ENCODE data around the gene CCND2.

Gene CCND2

GRCh38 chr12:4228122-4228580 is 45.4 kb upstream of the CCND2 start:
- no peak overlapping the region for H3K4ac ChIP-seq (ENCODE audit: low read depth, low read length)
- peaks cover 2% of the 10 kb centered on the region for H3K79me2 ChIP-seq (ENCODE audit: control insufficient read depth, insufficient read depth, low read length, poor library complexity)
- WGBS (ENCODE audit: extremely low coverage, insufficient coverage, insufficient read length), result no CpG with 5 or more reads among the region's 18 CpGs
- H2AK5ac ChIP-seq (ENCODE audit: low read length), result no peak overlapping the region
- no peak overlapping the region for H3K27ac ChIP-seq (ENCODE audit: low read depth, low read length)
- no peak overlapping the region for H4K12ac ChIP-seq (ENCODE audit: low read depth, low read length)
- H4K8ac ChIP-seq (ENCODE audit: low read depth, low read length), result no peak overlapping the region
- H3K4me2 ChIP-seq (ENCODE audit: low read length), result peak overlapping the region; percentile 3
- no peak overlapping the region for H3K23ac ChIP-seq (ENCODE audit: low read length)
- no peak overlapping the region for H3K18ac ChIP-seq (ENCODE audit: low read length)
- DNase-seq, result no peak
- H3K14ac ChIP-seq (ENCODE audit: low read length), result no peak overlapping the region
- H3K27me3 ChIP-seq (ENCODE audit: insufficient read depth, low read length), result no peaks in the 10 kb centered on the region
- H2BK5ac ChIP-seq (ENCODE audit: low read depth, low read length, poor library complexity), result no peak overlapping the region
- H2BK120ac ChIP-seq (ENCODE audit: insufficient read depth, low read length, poor library complexity), result no peak overlapping the region
- no peak overlapping the region for H3K4me3 ChIP-seq (ENCODE audit: low read depth, low read length)
- no peak overlapping the region for H2BK12ac ChIP-seq (ENCODE audit: low read length)
- peaks cover 0 to 1% of the 10 kb centered on the region in 2 experiments for H3K4me1 ChIP-seq (ENCODE audit: control insufficient read depth in 1 of 2, insufficient read depth in 2 of 2, low read length in 2 of 2)
- H3K79me1 ChIP-seq (ENCODE audit: low read length), result no peaks in the 10 kb centered on the region
- no peaks in the 10 kb centered on the region for H3K9me3 ChIP-seq (ENCODE audit: insufficient read depth, low read depth, low read length)
- no peak overlapping the region for H4K91ac ChIP-seq (ENCODE audit: low read depth, low read length)
- H3K36me3 ChIP-seq (ENCODE audit: control insufficient read depth in 1 of 2, insufficient read depth in 2 of 2, low read length in 2 of 2), result no peaks in the 10 kb centered on the region
- H2AFZ ChIP-seq (ENCODE audit: insufficient read depth, low read length, poor library complexity), result no peak overlapping the region
- H3K9ac ChIP-seq (ENCODE audit: low read length), result no peak overlapping the region

GRCh38 chr12:4230526-4230925 is 43.0 kb upstream of the CCND2 start:
- H3K9ac ChIP-seq (ENCODE audit: low read length), result no peak overlapping the region
- H3K4me3 ChIP-seq (ENCODE audit: low read depth, low read length), result no peak overlapping the region
- no peak overlapping the region for H2BK5ac ChIP-seq (ENCODE audit: low read depth, low read length, poor library complexity)
- H3K27ac ChIP-seq (ENCODE audit: low read depth, low read length), result no peak overlapping the region
- no peak overlapping the region for H3K4ac ChIP-seq (ENCODE audit: low read depth, low read length)
- no peak for DNase-seq
- no peaks in the 10 kb centered on the region for H3K36me3 ChIP-seq (ENCODE audit: control insufficient read depth in 1 of 2, insufficient read depth in 2 of 2, low read length in 2 of 2)
- no peaks in the 10 kb centered on the region for H3K4me1 ChIP-seq (ENCODE audit: control insufficient read depth in 1 of 2, insufficient read depth in 2 of 2, low read length in 2 of 2)
- H4K91ac ChIP-seq (ENCODE audit: low read depth, low read length), result no peak overlapping the region
- no peak overlapping the region for H3K23ac ChIP-seq (ENCODE audit: low read length)
- no peak overlapping the region for H3K14ac ChIP-seq (ENCODE audit: low read length)
- no peak overlapping the region for H2BK12ac ChIP-seq (ENCODE audit: low read length)
- no peak overlapping the region for H4K12ac ChIP-seq (ENCODE audit: low read depth, low read length)
- H2AFZ ChIP-seq (ENCODE audit: insufficient read depth, low read length, poor library complexity), result no peak overlapping the region
- H2BK120ac ChIP-seq (ENCODE audit: insufficient read depth, low read length, poor library complexity), result no peak overlapping the region
- H3K27me3 ChIP-seq (ENCODE audit: insufficient read depth, low read length), result no peaks in the 10 kb centered on the region
- peaks cover 2% of the 10 kb centered on the region for H3K79me2 ChIP-seq (ENCODE audit: control insufficient read depth, insufficient read depth, low read length, poor library complexity)
- H4K8ac ChIP-seq (ENCODE audit: low read depth, low read length), result no peak overlapping the region
- WGBS (ENCODE audit: extremely low coverage, insufficient coverage, insufficient read length), result no CpG with 5 or more reads among the region's 6 CpGs
- H3K9me3 ChIP-seq (ENCODE audit: insufficient read depth, low read depth, low read length), result no peaks in the 10 kb centered on the region
- no peak overlapping the region for H3K18ac ChIP-seq (ENCODE audit: low read length)
- no peak overlapping the region for H3K4me2 ChIP-seq (ENCODE audit: low read length)
- H3K79me1 ChIP-seq (ENCODE audit: low read length), result no peaks in the 10 kb centered on the region
- H2AK5ac ChIP-seq (ENCODE audit: low read length), result no peak overlapping the region

GRCh38 chr12:4238577-4238976 is 35.0 kb upstream of the CCND2 start:
- Histone ChIP-seq H3K9ac (ENCODE audit: low read length) (no peak overlapping the region), H4K12ac (ENCODE audit: low read depth, low read length) (no peak overlapping the region), H3K4me3 (ENCODE audit: low read depth, low read length) (no peak overlapping the region), H2BK5ac (ENCODE audit: low read depth, low read length, poor library complexity) (no peak overlapping the region), H2AK5ac (ENCODE audit: low read length) (no peak overlapping the region), H3K4me1 (ENCODE audit: control insufficient read depth in 1 of 2, insufficient read depth in 2 of 2, low read length in 2 of 2) (no peaks in the 10 kb centered on the region), H3K27me3 (ENCODE audit: insufficient read depth, low read length) (no peaks in the 10 kb centered on the region), H3K36me3 (ENCODE audit: control insufficient read depth in 1 of 2, insufficient read depth in 2 of 2, low read length in 2 of 2) (no peaks in the 10 kb centered on the region), H3K23ac (ENCODE audit: low read length) (no peak overlapping the region), H3K18ac (ENCODE audit: low read length) (no peak overlapping the region), H3K4me2 (ENCODE audit: low read length) (no peak overlapping the region), H3K9me3 (ENCODE audit: insufficient read depth, low read depth, low read length) (no peaks in the 10 kb centered on the region), H3K14ac (ENCODE audit: low read length) (no peak overlapping the region), H2AFZ (ENCODE audit: insufficient read depth, low read length, poor library complexity) (no peak overlapping the region), H3K79me2 (ENCODE audit: control insufficient read depth, insufficient read depth, low read length, poor library complexity) (no peaks in the 10 kb centered on the region), H3K79me1 (ENCODE audit: low read length) (no peaks in the 10 kb centered on the region), H2BK120ac (ENCODE audit: insufficient read depth, low read length, poor library complexity) (no peak overlapping the region), H4K91ac (ENCODE audit: low read depth, low read length) (no peak overlapping the region), H2BK12ac (ENCODE audit: low read length) (no peak overlapping the region), H3K27ac (ENCODE audit: low read depth, low read length) (no peak overlapping the region), H3K4ac (ENCODE audit: low read depth, low read length) (no peak overlapping the region), H4K8ac (ENCODE audit: low read depth, low read length) (no peak overlapping the region)
- no CpG with 5 or more reads among the region's 2 CpGs for WGBS (ENCODE audit: extremely low coverage, insufficient coverage, insufficient read length)
- no peak for DNase-seq

- DNase-seq, result no peak
- no peak overlapping the region for H3K4ac ChIP-seq (ENCODE audit: low read depth, low read length)
- no peak overlapping the region for H3K27ac ChIP-seq (ENCODE audit: low read depth, low read length)
- H3K27me3 ChIP-seq (ENCODE audit: insufficient read depth, low read length), result no peaks in the 10 kb centered on the region
- H4K91ac ChIP-seq (ENCODE audit: low read depth, low read length), result no peak overlapping the region
- H4K12ac ChIP-seq (ENCODE audit: low read depth, low read length), result no peak overlapping the region
- H3K36me3 ChIP-seq (ENCODE audit: control insufficient read depth in 1 of 2, insufficient read depth in 2 of 2, low read length in 2 of 2), result no peaks in the 10 kb centered on the region
- H3K4me3 ChIP-seq (ENCODE audit: low read depth, low read length), result no peak overlapping the region
- WGBS (ENCODE audit: extremely low coverage, insufficient coverage, insufficient read length), result no CpG with 5 or more reads among the region's 4 CpGs
- no peak overlapping the region for H2BK120ac ChIP-seq (ENCODE audit: insufficient read depth, low read length, poor library complexity)
- no peak overlapping the region for H3K18ac ChIP-seq (ENCODE audit: low read length)
- no peak overlapping the region for H3K14ac ChIP-seq (ENCODE audit: low read length)
- H4K8ac ChIP-seq (ENCODE audit: low read depth, low read length), result no peak overlapping the region
- H3K4me1 ChIP-seq (ENCODE audit: control insufficient read depth in 1 of 2, insufficient read depth in 2 of 2, low read length in 2 of 2), result no peaks in the 10 kb centered on the region
- H2BK5ac ChIP-seq (ENCODE audit: low read depth, low read length, poor library complexity), result no peak overlapping the region
- H3K23ac ChIP-seq (ENCODE audit: low read length), result no peak overlapping the region
- no peak overlapping the region for H2AFZ ChIP-seq (ENCODE audit: insufficient read depth, low read length, poor library complexity)
- no peak overlapping the region for H2AK5ac ChIP-seq (ENCODE audit: low read length)
- H3K9ac ChIP-seq (ENCODE audit: low read length), result no peak overlapping the region
- H2BK12ac ChIP-seq (ENCODE audit: low read length), result no peak overlapping the region
- H3K9me3 ChIP-seq (ENCODE audit: insufficient read depth, low read depth, low read length), result no peaks in the 10 kb centered on the region
- H3K79me1 ChIP-seq (ENCODE audit: low read length), result no peaks in the 10 kb centered on the region
- H3K79me2 ChIP-seq (ENCODE audit: control insufficient read depth, insufficient read depth, low read length, poor library complexity), result no peaks in the 10 kb centered on the region
- no peak overlapping the region for H3K4me2 ChIP-seq (ENCODE audit: low read length)
Measured at GRCh38 chr12:4239746-4240145, 33.8 kb upstream of the CCND2 start.

All from trophoblast cell (in vitro differentiated cells and primary cell).